Activated CD4-positive, alpha-beta T cell treated with anti-CD3 and anti-CD28 coated beads for 24 hours (primary cell): Measurements from ENCODE around the gene KRTAP3-2.
"Not testable (repeated sequence)": the region's sequence is repeated elsewhere in the genome, so short reads cannot be mapped to it uniquely, and the experiment has no call there.

ENCODE experiments used
- DNase-seq, 2 donors: peaks; one replicate each; pipeline ENCODE4 v3.0.0-alpha.2; 2020; ENCODE audit warnings: low read depth in 2 of 2

Gene KRTAP3-2

GRCh38 chr17:40999563-40999962 is at the start of gene KRTAP3-2:
KRTAP3-2 (minus strand) TSS chr17:40999906; CDS start chr17:40999853, 53 bp downstream.
- not testable (repeated sequence) for DNase-seq

- no peak for DNase-seq
Measured at GRCh38 chr17:41049110-41049509, 49.4 kb upstream of the KRTAP3-2 start.

GRCh38 chr17:41048441-41048840 is 48.7 kb upstream of the KRTAP3-2 start:
- no peak for DNase-seq

- DNase-seq, result not testable (repeated sequence)
Measured at GRCh38 chr17:41046735-41047465, 47.2 kb upstream of the KRTAP3-2 start, which contains the start of gene KRTAP2-1. KRTAP2-1 (minus strand) TSS chr17:41047316; CDS start chr17:41047267, 49 bp downstream.

- DNase-seq, result no peak
Measured at GRCh38 chr17:41042953-41043352, 43.2 kb upstream of the KRTAP3-2 start.

- DNase-seq, result not testable (repeated sequence)
Measured at GRCh38 chr17:41040783-41041571, 41.3 kb upstream of the KRTAP3-2 start, which contains the start of gene KRTAP1-1. KRTAP1-1 (minus strand) TSS chr17:41041450; CDS start chr17:41041397, 53 bp downstream.

GRCh38 chr17:41037853-41038350 is 38.2 kb upstream of the KRTAP3-2 start:
- no peak for DNase-seq

- DNase-seq, result not testable (repeated sequence)
Measured at GRCh38 chr17:41034346-41034935, 34.7 kb upstream of the KRTAP3-2 start, which contains the start of gene KRTAP1-3. KRTAP1-3 (minus strand) TSS chr17:41034874; CDS start chr17:41034821, 53 bp downstream.

- no peak for DNase-seq
Measured at GRCh38 chr17:41029633-41030245, 30.0 kb upstream of the KRTAP3-2 start, which contains the start of gene KRTAP1-4. KRTAP1-4 (minus strand) TSS chr17:41030195; CDS start chr17:41030078, 117 bp downstream.

- DNase-seq, result no peak
Measured at GRCh38 chr17:41026715-41027471, 27.2 kb upstream of the KRTAP3-2 start, which contains the start of gene KRTAP1-5. KRTAP1-5 (minus strand) TSS chr17:41027208; CDS start chr17:41027155, 53 bp downstream.

- no peak for DNase-seq
Measured at GRCh38 chr17:41024697-41025096, 25.0 kb upstream of the KRTAP3-2 start.

- DNase-seq, result no peak
Measured at GRCh38 chr17:41020336-41020735, 20.6 kb upstream of the KRTAP3-2 start.

- DNase-seq, result no peak
Measured at GRCh38 chr17:41019415-41019814, 19.7 kb upstream of the KRTAP3-2 start.

GRCh38 chr17:41018541-41018940 is 18.8 kb upstream of the KRTAP3-2 start:
- no peak for DNase-seq

GRCh38 chr17:41016578-41017215 is 17.0 kb upstream of the KRTAP3-2 start:
- no peak for DNase-seq

- no peak for DNase-seq
Measured at GRCh38 chr17:41015454-41015853, 15.7 kb upstream of the KRTAP3-2 start.

GRCh38 chr17:41013606-41014005 is 13.9 kb upstream of the KRTAP3-2 start:
- no peak for DNase-seq

- no peak for DNase-seq
Measured at GRCh38 chr17:41013181-41013580, 13.5 kb upstream of the KRTAP3-2 start.

GRCh38 chr17:41012326-41013120 is 12.8 kb upstream of the KRTAP3-2 start:
- no peak for DNase-seq
